ENCODE data around the gene PIEZO1. TPM values are rescaled to one million over a fixed set of nuclear protein-coding genes. Genes with fewer than 3 reads are reported as not detected.
"Not testable (repeated sequence)": the region's sequence is repeated elsewhere in the genome, so short reads cannot be mapped to it uniquely, and the experiment has no call there.

PIEZO1 gene
- polyA plus RNA-seq, 1 donor = 31.9 TPM

DNA sequence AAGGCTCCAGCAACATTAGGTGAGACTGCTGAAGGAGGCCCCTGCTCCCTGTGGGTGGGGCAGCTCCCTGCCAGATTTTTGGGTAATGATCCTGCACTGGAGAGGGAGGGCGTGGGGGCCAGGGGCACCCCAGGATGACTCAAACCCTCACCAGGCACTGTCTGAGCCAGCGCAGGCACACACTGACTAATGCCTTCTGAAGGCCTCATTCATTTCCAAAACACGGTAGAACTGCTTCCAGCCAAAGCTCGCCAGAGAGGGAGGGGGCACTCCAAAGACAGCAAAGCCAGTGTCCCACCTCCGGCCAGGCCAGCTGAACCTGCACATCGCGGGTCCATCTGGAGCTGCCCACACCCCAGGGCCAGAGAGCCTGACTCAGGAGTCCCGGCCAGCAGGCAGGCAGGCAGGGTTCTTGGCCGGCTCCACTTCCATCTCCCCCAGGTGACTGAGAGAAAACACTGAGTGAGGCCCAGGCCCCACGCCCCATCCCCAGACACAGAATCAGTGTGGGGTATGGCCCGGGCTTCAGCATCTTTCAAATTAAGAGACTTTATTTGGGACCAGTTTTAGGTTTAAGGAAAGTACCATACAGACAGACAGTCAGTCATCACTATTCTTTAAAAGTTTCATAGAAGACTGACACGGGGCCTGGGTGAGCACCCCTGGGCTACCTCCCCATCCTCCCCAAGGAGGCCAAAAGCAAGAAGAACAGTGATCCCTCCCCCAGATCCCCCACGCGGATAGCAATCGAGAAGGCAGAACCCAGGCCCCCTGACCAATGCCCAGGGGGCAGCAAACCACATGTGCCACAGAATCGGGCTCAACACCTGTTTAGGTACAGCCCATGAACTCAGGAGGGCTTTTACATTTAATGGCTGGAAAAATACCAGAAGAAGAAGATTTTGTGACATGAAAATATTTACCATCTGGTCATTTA is 2.3 kb downstream of the PIEZO1 start:
- no peak for DNase-seq

DNA sequence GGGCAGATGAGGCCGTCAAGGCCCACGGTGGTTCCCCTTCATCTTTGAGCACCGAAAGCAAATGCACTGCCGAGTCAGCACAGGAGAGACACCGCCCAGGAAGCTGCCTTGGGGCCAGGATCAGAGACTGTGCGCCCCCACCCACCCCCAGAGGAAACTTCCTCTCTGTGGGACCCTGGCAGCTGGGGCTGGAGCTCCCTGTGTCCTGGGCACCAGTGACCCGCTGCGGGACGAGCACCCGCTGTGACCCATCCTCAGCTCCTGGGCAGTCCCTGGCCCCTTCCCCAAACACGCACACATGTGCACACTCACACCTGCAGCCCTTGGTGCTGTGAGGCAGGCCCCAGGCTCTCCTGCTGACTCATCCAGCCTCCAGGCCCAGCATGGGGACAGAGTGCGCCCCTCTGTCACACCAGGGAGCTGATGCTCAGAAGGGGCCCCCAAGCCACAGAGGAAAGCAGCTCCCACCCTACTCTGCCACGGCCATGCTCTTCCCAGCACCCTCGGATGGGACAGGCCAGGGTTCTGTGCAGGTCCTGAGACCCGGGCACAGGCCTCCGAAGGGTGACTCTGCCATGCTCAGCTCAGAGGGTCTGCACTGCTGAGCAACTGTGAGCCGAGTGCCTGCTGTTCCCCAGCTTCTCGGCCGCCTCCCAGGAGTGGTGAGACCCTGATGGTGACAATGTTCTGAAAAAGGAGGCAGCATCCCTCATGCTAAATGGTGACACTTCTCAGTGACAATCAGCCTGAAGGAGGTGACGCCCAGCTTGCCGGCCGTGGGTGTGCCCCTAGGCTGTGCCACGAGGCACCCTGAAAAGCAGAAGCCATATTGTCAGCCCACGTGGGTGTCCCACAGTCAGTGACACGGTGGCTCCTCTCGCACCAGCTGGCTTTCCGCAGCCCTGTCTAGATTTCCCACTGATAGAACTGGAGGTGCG is 3.6 kb downstream of the PIEZO1 start:
- DNase-seq = no peak

DNA sequence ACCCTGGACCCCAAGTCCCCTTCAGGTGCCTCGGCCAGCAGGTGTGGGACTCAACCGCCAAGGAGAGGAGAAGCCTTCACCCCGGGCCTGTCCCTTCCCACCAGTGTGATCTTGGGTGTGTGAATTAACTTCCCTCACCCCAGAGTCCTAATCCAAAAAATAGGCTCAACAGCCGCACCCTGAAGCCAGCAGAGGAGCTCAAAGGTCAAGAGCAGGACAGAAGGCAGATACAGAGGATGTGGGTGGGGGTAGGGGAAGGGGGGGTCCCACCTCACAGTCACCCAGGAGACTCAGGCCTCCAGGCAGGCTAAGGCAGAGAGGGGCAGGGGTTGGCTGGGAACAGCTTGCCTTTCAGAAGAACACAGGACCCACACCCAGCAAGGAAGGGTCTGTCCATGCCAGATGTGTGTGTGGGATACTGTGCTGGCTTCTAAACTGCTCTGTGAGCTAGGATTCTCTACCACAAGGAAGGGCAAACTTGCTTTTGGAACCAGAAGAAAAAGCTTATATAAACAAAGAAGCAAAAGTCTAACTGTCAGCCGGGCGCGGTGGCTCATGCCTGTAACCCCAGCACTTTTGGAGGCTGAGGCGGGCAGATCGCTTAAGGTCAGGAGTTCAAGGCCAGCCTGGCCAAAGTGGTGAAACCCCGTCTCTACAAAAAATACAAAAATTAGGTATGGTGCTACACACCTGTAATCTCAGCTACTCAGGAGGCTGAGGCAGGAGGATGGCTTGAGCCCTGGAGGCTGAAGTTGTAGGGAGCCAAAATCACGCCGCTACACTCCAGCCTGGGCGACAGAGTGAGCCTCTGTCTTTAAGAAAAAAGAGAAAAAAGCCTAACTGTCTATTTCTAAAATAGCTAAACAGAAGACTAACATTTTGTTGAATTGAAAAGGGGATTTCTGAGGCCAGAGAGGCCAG is 4.6 kb downstream of the PIEZO1 start:
- DNase-seq = no peak

DNA sequence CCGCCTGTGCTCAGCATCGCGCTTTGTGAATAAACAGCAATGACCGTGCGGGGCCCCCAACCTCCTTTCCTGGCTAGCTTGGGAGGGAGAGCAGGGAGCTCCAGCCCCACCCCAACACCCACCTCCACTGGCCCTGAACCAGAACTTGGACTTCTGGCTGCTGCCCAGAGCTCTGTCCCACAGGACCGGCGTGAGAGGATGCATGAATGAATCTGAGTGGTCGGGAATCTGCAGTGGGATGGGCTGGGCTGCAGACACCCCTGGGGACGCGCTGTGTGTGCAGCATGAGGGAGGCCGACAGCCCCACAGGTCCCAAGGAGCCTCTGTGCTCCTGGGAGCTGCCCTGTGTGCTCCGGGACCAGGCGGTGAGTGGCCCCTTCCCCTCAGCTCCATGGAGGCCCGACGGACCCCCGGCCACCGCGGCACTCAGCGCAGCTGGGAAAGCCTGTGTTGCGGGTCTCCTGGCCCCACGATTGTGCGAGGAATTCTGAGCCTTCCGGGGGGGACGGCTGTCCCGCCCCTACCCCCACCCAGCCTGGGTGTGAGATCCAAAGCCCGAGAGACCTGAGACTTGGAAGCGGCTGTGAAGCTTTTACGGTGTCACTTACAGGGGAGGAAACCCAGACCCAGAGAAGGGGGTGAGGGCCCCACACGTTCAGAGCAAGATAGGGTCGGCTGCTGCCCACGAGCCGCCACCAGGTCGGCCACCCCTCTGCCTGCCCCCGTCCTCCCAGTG is 5.4 kb downstream of the PIEZO1 start:
- no peak for DNase-seq

DNA sequence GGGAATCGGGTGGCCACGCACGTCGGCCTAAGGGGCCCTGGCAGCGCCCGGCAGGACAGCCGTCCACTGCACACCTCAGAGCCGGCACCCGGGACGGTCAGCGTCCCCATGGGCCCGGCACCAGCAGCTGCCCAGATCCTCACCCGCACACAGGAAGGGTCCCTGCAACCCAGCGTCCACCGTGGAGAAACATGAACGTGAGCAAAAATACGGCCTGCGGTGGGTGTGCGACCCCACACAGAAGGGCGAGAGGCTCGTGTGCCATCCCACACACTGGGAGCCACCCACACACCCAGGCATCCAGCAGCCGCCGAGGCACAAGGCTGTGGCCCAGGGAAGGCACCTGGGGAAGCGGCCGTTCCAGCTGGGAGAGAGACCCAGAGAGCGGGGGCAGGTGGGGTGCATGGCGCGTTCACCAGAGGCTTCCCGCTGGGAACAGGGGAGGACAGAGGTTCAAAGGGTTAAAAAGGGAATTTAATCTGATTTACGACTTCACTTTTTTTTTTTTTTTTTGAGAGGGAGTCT is 6.4 kb downstream of the PIEZO1 start:
- DNase-seq = no peak

DNA sequence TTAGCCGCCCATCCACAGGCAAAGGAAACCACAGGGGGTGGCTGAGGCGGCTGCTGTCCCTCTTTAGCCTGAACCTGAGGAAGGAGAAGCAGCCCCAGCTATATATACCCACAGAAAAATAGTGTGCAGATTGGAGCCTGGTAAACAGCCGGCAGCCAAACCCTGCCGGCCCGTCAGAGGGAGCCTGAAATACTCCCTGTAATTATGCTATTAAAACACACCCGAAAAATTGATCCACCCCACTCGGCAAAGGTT is 6.8 kb downstream of the PIEZO1 start:
- no peak for DNase-seq

DNA sequence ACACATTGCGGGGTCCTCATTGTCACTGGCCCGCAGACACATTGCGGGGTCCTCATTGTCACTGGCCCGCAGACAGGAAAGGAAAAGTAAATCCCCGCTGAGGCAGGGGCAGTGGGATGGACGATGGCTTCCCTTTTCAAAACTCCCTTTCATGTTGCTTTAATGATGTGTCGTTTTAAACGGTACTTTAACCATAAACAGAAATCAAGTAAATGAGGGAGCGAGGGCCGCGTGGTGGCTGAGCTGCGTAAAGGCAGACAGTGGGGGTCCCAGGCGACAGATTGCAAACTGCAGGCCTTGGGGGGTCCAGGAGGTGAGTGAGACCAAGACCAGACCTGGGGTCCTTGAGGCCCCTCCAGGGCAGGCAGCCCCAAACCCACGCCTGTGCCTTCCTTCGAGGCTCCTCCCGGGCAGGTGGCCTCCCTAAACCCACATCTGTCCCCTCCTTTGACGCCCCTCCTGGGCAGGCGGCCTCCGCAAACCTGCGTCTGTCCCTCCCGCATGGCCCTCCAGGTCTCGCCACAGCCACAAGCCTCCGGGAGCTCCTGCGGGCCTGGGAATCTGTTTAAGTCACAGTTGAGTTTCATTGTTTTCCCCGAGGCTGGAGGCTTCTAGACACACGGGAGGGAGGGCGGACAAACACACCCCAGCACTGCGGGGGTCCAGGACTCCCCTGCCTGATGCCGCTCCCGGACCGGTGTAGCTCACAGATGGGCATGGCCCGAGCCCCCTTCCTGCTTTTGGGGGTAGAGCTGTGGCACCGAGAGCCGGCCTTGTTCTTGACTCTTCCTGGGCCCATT is 7.3 kb downstream of the PIEZO1 start:
- no peak for DNase-seq

DNA sequence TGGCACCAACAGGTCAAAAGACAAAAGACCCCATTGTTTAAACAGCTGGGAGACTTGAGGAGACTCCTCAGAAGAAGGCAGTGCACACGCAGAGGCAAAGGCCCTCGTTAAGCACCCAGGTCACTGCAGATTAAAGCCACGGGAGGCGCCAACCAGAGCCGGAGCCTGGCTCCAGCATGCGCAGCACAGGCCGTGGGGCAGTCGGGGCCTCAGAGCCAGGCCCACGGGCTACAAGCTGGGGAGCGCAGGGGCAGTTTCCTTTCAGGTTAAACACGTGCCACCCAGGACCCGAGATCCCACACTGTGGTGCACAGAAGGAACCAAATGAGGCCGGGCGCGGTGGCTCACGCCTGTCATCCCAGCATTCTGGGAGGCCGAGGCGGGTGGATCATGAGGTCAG is 9.2 kb downstream of the PIEZO1 start:
- no peak for DNase-seq

DNA sequence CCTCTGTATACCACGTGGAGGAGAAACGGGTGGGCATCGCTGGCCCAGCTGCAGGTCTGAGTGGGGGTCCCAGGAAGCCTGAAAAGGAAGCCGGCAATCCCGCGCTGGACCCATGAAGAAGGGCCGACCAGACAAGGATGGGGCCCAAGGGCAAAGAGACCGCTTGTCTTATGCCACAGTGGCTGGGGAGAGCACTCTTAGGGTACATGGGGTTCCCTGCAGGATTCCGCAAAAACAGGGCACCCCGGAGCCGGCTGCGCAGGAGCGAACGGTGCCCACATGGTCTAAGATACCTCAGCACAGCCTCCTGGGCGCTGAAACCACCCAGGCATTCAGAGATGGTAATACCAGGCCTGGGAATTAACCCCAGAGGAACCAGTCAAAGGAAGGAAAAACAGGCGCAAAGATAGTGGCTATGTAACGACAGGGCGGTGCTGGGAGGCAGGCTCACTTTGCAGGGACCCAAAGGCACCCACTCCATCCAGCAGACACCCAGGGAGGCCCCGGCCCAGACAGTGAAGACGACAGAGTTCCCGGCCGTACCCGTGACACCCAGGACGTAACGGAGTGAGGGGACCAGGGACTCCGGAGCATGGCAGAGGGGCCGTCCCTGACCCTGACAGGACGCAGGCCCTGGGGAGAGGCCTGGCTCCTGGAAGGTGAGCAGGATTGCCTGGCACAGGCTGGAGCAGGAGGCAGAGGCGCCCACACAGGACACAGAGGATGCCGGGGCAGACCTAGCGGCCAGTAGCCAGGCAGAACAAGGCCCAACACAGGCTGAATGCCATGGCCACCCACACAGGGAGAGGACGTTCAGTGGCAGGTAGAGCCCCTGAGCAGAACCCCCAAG is 10.3 kb downstream of the PIEZO1 start:
- DNase-seq = no peak

DNA sequence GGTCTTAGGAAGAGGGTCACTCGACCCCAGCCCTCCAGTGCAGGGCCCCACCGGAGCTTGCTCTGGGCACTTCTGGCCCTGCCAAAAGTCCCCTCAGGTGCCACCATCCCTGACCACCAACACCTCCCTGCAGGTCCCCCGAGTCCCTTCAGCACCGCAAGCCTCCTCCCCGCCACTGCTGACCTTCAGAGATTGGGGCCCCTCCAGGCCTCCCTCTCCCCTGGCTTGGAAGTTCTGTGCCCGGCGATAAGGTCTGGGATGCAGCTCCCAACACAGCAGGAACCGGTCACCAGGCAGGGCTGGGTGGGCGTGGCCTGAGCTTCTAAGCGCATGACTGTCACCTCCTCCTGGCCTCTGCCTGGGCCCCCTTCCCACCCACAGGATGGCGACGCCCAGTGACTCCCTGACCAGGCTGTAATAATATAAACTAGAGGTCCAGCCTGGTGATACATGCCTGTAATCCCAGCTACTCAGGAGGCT is 11.2 kb downstream of the PIEZO1 start:
- DNase-seq = no peak

DNA sequence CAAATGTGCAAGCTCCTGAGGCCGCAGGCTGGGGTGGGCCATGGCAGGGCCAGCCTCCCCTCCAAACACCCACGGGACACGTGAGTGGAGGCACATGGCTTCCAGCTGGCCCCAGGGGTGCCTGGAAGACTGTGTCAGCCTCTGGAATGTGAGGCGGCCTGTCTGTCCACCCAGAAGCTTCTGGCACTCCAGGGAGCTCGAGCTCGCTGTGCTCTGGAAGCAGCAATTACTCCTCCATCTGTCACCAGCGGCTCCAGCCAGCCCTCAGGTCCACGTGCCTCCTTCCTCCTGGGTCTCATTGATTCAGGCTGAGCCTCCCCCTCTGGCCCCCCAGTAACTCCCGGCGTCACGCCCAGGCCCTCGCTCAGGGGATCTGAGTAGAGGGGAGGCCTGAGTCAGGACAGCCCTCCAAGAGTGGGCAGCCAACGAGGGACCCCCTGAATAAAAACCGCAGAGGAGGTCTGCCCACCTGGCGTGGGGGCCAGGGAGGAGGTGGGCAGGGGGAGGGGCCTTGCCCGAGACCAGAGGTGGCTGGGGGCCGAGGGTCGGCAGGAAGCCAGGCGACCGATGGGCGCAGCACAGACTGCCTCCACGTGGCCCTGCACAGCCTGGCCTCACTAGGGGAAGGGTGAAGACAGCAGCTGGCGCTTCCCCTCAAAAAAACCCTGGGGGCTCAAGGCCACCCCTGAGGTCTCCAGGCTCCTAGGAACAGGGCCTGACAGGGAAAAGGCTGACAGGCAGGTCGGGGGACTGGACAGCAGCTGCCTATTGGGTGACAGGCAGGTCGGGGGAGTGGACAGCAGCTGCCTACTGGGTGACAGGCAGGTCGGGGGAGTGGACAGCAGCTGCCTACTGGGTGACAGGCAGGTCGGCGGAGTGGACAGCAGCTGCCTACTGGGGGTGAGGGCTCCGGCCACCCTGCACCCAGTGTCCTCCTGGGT is 11.9 kb downstream of the PIEZO1 start:
- no peak for DNase-seq

DNA sequence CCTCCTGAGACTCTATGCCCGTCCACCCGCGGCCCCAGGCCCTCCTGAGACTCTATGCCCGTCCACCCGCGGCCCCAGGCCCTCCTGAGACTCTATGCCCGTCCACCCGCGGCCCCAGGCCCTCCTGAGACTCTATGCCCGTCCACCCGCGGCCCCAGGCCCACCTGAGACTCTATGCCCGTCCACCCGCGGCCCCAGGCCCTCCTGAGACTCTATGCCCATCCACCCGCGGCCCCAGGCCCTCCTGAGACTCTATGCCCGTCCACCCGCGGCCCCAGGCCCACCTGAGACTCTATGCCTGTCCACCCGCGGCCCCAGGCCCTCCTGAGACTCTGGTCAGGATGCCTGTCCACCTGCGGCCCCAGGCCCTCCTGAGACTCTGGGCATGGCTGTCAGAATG is 13.2 kb downstream of the PIEZO1 start:
- DNase-seq = not testable (repeated sequence)

DNA sequence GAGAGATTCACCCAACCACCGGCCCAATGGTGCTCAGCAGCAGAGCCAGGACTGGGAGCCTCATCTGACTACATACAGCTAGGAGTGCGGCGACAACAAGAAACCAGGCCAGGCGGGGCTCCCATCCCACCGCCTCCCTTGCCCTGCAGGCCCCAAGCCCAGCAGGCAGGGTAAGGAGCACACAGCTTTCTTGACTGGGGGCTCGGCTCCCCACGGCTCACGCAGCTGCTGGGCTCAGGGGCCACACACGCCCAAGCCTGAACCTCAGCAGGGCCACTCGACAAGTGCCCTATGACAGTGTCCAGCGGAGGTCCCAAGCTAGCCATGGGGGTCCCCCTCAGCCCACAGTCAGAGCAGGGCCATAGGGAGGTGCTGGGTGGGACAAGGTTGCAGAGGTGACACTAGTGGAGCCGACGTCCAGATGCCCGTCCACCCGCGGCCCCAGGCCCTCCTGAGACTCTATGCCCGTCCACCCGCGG is 13.7 kb downstream of the PIEZO1 start:
- no peak for DNase-seq

DNA sequence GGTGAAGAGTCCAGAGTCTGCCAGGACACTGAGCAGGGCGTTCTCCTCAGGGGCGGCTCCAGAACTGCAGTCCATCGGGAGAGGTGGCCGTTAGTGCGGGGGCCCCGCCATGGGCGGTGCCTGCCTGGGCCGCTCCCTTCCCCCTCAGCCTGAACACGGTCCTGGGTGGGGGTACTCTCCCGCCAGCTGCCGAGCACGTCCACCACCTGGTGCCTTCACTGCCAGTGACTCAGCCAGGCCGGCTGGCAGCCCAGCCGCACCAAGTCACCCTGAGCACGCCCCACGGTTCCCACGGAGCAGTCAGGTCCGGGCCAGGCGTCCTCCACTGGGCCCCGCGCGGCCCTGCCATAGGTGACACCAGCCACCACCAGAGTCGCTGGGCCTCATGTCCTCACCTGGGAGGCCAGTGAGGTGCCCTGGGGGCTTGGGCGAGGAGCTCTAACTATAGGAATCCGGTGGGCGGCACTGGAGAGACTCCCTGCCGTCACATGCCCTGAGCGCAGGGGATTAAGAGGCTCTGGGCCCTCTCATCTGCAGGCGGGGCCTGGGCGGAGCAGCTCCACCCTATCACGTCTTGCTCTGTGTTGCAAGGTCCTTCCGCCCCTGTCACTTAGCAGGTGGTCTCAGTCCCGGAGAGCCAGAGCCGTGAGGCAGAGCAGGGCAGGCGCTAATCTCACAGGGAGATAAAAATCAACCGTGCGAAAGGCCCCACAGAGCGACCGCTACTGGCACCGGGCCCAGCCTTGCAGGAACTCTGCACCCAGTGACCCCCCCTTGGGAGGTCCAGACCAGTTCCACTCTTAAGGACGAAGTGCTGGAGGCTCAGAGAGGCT is 14.3 kb downstream of the PIEZO1 start:
- DNase-seq = peak; percentile 78

DNA sequence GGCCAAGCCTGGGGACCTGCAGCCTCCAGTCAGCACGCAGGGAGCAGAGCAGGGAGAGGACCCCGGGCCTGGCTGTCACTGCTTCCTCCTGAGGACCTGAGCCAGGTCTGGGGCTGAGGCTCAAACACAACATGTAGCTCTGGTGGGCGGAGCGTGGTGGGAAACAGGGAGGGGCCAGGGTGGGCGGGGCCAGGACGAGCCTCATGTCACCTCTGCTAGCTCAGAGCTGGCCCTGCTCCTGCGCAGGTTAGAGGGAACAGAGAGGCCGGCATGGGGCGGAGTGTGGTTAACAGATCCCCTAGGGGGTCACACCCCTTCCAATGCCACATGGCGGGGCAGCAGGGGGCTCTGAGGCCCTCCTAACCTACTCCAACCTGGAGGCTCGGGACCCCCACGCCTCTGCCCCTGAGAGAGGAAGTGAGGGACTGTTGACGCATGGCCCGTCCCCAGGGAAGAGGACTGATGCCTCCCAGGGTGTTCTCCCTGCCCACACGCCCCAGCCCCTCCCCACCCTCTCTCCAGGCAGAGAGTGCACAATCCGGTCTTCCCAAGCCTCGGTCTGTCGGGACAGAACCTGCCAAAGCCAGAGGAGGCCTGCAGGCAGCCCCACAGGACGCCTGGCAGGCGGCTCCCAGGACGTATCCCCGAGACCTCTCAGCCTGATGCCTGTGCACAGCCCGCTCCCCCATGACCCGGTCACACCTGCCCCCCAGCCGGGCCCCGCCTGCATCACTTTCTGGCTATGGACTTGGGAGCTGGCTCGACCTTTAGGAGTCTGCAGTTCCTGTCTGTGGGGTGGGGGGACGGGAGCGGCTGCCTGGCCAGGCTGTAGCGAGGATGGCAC is 15.2 kb downstream of the PIEZO1 start:
- DNase-seq = no peak

Data from left kidney (tissue), 2 donors.